ENCODE measurements around the gene MCOLN2.

- TF ChIP-seq SP1 (CRISPR knock-in tag; conservative IDR thresholded peaks at IDR 0.05) (no peak), JUN (CRISPR knock-in tag; IDR thresholded peaks at IDR 0.05) (no peak), CTCF (IDR thresholded peaks at IDR 0.05) (no peak), E2F1 (CRISPR knock-in tag; IDR thresholded peaks at IDR 0.05) (no peak), CREM (CRISPR knock-in tag; IDR thresholded peaks at IDR 0.05) (no peak), MAX (CRISPR knock-in tag; IDR thresholded peaks at IDR 0.05) (no peak), CBFB (CRISPR knock-in tag; IDR thresholded peaks at IDR 0.05; ENCODE audit: low read depth) (no peak), FOXJ3 (CRISPR knock-in tag; IDR thresholded peaks at IDR 0.05; ENCODE audit: borderline replicate concordance) (no peak), ZNF263 (CRISPR knock-in tag; IDR thresholded peaks at IDR 0.05; ENCODE audit: low read depth) (no peak), GABPB1 (CRISPR knock-in tag; IDR thresholded peaks at IDR 0.05) (no peak), ZNF423 (CRISPR knock-in tag; IDR thresholded peaks at IDR 0.05) (no peak), KAT7 (CRISPR knock-in tag; IDR thresholded peaks at IDR 0.05; ENCODE audit: borderline replicate concordance) (no peak)
- TF ChIP-seq, protein P1, sequence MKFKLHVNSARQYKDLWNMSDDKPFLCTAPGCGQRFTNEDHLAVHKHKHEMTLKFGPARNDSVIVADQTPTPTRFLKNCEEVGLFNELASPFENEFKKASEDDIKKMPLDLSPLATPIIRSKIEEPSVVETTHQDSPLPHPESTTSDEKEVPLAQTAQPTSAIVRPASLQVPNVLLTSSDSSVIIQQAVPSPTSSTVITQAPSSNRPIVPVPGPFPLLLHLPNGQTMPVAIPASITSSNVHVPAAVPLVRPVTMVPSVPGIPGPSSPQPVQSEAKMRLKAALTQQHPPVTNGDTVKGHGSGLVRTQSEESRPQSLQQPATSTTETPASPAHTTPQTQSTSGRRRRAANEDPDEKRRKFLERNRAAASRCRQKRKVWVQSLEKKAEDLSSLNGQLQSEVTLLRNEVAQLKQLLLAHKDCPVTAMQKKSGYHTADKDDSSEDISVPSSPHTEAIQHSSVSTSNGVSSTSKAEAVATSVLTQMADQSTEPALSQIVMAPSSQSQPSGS (CRISPR knock-in tag; IDR thresholded peaks at IDR 0.05; ENCODE audit: borderline replicate concordance, low read depth), result no peak
Measured at GRCh38 chr1:84899969-84900368, 96.9 kb downstream of the MCOLN2 start.
